Gastrocnemius medialis (tissue), 4 donors: Measurements from ENCODE around the gene RASSF5. TPM values are rescaled to one million over a fixed set of nuclear protein-coding genes. Genes with fewer than 3 reads are reported as not detected.

Experiments
- ATAC-seq, 2 donors: fragments of 150-250 bp; one replicate each; pipeline ENCODE4 v1.9.1; 2016
- DNase-seq, 2 donors: peaks; one replicate each; pipeline ENCODE4 v3.0.0-alpha.2; 2019
- H3K27ac ChIP-seq, 4 donors: fragments of 200-600 bp; sonication (generic); 1 replicate in 1 of 4; 2 replicates in 3 of 4; pipeline ENCODE4 v1.5.1; 2016 to 2018; ENCODE audit warnings: mild to moderate bottlenecking in 2 of 4, moderate library complexity in 1 of 4
- H3K27me3 ChIP-seq, 3 donors: fragments of 200-600 bp; sonication (generic) in 2 of 3; 1 replicate in 1 of 3; 2 replicates in 2 of 3; pipeline versions ENCODE4 v1.5.1 to v1.6.0; 2016 to 2019; ENCODE audit warnings: mild to moderate bottlenecking in 1 of 3, moderate library complexity in 1 of 3
- H3K36me3 ChIP-seq, 2 donors: fragments of 200-600 bp; sonication (generic) in 1 of 2; one replicate each; pipeline ENCODE4 v1.5.1; 2017 to 2018
- H3K4me1 ChIP-seq, 2 donors: fragments of 200-600 bp; sonication (generic) in 1 of 2; one replicate each; pipeline ENCODE4 v1.5.1; 2016 to 2017; ENCODE audit warnings: mild to moderate bottlenecking in 2 of 2
- H3K4me3 ChIP-seq, 4 donors: fragments of 200-600 bp; sonication (generic) in 3 of 4; 1 replicate in 1 of 4; 2 replicates in 3 of 4; pipeline ENCODE4 v1.5.1; 2016 to 2019; ENCODE audit warnings: mild to moderate bottlenecking in 2 of 4
- H3K9me3 ChIP-seq, 3 donors: fragments of 200-600 bp; sonication (generic) in 2 of 3; 1 replicate in 1 of 3; 2 replicates in 2 of 3; pipeline ENCODE4 v1.5.1; 2016 to 2019
- POLR2A ChIP-seq, 2 donors: fragments of 450-650 bp; IDR thresholded peaks; one replicate each; pipeline ENCODE4 v1.6.1; 2017; ENCODE audit warnings: antibody characterized with exemption in 2 of 2, mild to moderate bottlenecking in 2 of 2, moderate library complexity in 2 of 2
- in situ Hi-C, 4 donors: fragments of 200-750 bp; cut with MboI; loops; one replicate each; pipeline versions ENCODE4 v1.15.0 to v1.8.0; 2017; ENCODE audit warnings: low sequenced_read_pairs in 4 of 4
- intact Hi-C: fragments of 100-400 bp; cut with DNase I; formaldehyde crosslinking; loops from one replicate; pipeline ENCODE4 v1.15.1; 2023; ENCODE audit warnings: low total_unique reads
- total RNA-seq, 4 donors: library from RNA; depleted of rRNA; stranded (reverse); fragments of >200 nt; gene quantifications; one replicate each; pipeline versions ENCODE4 v1.1.0 to v1.2.3, GENCODE V29; 2016
- TF ChIP-seq, protein P1 (sequence below), 5 experiments: fragments of 450-650 bp in 3 of 5; fragments of 200-600 bp in 2 of 5; sonication (generic) in 2 of 5; IDR thresholded peaks in 4 of 5; conservative IDR thresholded peaks in 1 of 5; 1 replicate in 4 of 5; 2 replicates in 1 of 5; pipeline ENCODE4 v1.5.1; 2016 to 2019; ENCODE audit warnings: antibody characterized with exemption in 5 of 5, mild to moderate bottlenecking in 3 of 5, moderate library complexity in 3 of 5

RASSF5 gene
- total RNA-seq, 4 donors from 2014 or later = 5.9 to 15.9 (median 9.4) TPM

DNA sequence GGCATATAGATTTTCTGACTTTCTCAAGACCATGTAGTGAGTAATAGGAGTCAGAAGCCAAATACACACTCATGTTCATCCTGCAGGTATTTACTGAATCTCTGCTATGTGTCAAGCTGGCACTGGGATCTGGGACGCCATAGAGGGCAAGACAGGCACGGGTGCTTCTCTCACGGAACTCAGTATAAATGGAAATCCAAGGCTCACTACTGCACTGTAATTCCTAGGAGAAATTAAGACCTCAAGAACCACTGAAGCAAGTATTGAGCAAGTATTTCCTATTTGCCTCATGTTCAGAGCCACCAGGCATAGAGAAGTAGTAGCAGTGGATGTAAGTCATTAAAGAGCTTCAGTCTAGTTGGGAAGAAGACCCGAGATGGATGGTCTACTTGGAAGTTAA lies 66.0 kb downstream of the RASSF5 start:
- intact Hi-C loops (no loop called here), in situ Hi-C loops (no loop called here)
- H3K36me3 ChIP-seq = no peaks in the 10 kb centered on the region
- TF ChIP-seq, protein P1, sequence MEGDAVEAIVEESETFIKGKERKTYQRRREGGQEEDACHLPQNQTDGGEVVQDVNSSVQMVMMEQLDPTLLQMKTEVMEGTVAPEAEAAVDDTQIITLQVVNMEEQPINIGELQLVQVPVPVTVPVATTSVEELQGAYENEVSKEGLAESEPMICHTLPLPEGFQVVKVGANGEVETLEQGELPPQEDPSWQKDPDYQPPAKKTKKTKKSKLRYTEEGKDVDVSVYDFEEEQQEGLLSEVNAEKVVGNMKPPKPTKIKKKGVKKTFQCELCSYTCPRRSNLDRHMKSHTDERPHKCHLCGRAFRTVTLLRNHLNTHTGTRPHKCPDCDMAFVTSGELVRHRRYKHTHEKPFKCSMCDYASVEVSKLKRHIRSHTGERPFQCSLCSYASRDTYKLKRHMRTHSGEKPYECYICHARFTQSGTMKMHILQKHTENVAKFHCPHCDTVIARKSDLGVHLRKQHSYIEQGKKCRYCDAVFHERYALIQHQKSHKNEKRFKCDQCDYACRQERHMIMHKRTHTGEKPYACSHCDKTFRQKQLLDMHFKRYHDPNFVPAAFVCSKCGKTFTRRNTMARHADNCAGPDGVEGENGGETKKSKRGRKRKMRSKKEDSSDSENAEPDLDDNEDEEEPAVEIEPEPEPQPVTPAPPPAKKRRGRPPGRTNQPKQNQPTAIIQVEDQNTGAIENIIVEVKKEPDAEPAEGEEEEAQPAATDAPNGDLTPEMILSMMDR (IDR thresholded peaks at IDR 0.05 in 4 of 5, conservative IDR thresholded peaks at IDR 0.05 in 1 of 5) = no peak
- TF ChIP-seq POLR2A (IDR thresholded peaks at IDR 0.05) = no peak
- no peak overlapping the region for H3K27ac ChIP-seq
- H3K9me3 ChIP-seq = no peaks in the 10 kb centered on the region
- ATAC-seq (peak; percentile 40 to 69), DNase-seq (no peak)
- no peaks in the 10 kb centered on the region for H3K27me3 ChIP-seq
- no peak overlapping the region for H3K4me3 ChIP-seq
- H3K4me1 ChIP-seq = peaks cover 0 to 16% of the 10 kb centered on the region in 2 donors

DNA sequence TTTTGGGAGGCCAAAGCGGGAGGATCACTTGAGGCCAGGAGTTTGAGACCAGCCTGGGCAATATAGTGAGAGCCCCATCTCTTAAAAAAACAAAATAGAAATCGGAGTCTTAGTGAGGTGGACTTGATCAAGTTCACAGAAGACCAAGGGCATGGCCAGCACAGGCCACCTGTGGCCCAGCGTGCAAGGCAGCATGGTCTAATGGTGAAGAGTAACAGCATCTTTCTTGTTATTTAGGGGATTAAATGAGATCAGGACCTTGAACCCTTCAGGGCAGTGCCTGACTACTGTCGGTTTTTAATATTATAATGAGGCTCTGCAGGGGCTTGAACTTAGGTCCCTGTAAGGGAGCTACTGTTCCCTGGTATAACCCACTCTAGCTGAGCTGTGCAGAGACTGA lies 66.4 kb downstream of the RASSF5 start:
- intact Hi-C loops = no loop called here
- peaks cover 0 to 20% of the 10 kb centered on the region in 2 donors for H3K4me1 ChIP-seq
- no peak for TF ChIP-seq POLR2A (IDR thresholded peaks at IDR 0.05)
- TF ChIP-seq, protein P1 (IDR thresholded peaks at IDR 0.05 in 4 of 5, conservative IDR thresholded peaks at IDR 0.05 in 1 of 5) = no peak
- in situ Hi-C loops = no loop called here
- no peak for DNase-seq
- H3K27me3 ChIP-seq = no peaks in the 10 kb centered on the region
- no peaks in the 10 kb centered on the region for H3K36me3 ChIP-seq
- H3K27ac ChIP-seq = no peak overlapping the region
- H3K4me3 ChIP-seq = no peak overlapping the region
- H3K9me3 ChIP-seq = no peaks in the 10 kb centered on the region
- no peak for ATAC-seq

DNA sequence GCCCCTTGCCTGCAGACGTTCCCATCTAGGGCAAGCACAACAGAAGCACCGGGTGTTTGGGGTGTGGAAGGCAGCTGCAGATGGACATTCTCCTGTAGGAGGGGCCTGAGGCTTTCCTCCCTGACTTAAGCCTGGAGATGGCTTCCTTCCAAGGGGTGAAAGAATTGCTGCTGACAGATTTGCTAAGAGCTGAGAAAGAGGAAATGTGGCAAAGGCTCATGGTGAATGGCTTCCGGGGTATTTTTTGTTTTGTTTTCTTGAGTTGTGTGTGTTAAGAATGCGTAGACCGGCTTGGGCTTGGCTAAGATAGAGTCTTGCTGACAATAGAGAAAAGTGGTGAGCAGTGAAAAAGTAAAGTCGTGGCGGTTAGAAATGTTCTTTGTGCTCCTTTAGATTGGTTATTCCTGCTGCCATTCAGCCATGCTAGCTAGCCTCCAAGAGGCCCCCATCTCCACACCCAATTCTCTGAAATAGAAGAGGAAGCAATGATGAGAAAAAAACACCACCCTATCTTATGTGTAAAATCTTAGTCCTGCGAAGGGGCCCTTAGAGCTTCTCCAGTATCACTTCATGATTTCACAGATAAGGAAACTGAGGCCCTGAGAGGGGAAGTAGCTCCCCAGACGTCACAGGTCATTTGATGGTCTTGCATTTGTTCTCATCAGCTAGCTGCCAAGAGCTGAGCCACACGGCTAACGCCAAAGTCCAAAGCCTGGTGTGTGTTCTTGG lies 68.0 kb downstream of the RASSF5 start:
- intact Hi-C loops = no loop called here
- H3K27ac ChIP-seq = peak overlapping the region in 1 of 4 donors; percentile 37
- no peaks in the 10 kb centered on the region for H3K9me3 ChIP-seq
- peaks cover 12 to 33% of the 10 kb centered on the region in 2 donors for H3K4me1 ChIP-seq
- TF ChIP-seq, protein P1 (IDR thresholded peaks at IDR 0.05 in 4 of 5, conservative IDR thresholded peaks at IDR 0.05 in 1 of 5) = no peak
- TF ChIP-seq POLR2A (IDR thresholded peaks at IDR 0.05) = no peak
- H3K4me3 ChIP-seq = no peak overlapping the region
- H3K27me3 ChIP-seq = no peaks in the 10 kb centered on the region
- DNase-seq (no peak), ATAC-seq (no peak)
- no peaks in the 10 kb centered on the region for H3K36me3 ChIP-seq
- in situ Hi-C loops = no loop called here

DNA sequence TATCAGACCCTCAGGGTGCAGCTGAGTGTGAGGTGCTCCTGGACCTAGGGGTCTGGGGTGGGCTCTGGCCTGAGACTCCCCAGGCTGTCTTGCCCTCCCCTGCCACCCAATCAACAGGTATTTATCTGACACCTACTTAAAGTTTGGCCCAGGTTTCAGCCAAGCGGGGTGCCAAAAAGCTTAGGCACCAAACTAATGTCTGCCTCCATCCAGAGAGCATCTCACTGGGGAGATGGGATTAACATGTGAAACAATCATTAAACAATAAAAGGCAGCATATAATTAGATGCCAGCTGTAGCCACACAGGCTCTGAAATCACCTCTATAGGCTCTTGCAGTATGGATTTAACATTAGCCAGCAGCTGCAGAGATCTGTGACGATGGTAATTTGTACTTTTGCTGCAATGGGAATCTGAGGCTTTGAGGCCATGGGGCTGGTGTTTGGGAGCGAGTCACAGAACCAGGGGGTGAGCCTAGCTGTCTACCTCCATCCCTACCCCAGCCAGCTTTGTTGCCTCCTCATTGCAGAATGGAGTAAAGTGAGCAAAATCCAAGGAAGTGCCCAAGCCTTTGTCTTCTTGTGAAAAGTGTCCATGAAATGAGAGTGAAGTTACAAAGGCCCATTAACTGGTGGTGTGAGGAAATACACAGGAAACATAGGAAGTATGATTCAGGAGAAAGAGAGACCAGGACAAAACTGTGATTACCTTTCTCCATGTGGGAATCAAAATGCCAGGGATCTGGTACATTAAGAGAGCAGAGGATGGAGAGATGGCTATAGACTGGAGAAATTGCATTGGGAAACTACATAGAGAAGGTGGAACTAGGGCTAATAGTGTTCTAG lies 68.8 kb downstream of the RASSF5 start:
- peak overlapping the region in 2 of 4 donors; percentile 37 for H3K27ac ChIP-seq
- no peak for TF ChIP-seq POLR2A (IDR thresholded peaks at IDR 0.05)
- TF ChIP-seq, protein P1 (IDR thresholded peaks at IDR 0.05 in 4 of 5, conservative IDR thresholded peaks at IDR 0.05 in 1 of 5) = no peak
- ATAC-seq = no peak
- H3K27me3 ChIP-seq = no peaks in the 10 kb centered on the region
- DNase-seq = no peak
- intact Hi-C loops = no loop called here
- H3K4me3 ChIP-seq = no peak overlapping the region
- H3K9me3 ChIP-seq = no peaks in the 10 kb centered on the region
- H3K36me3 ChIP-seq = no peaks in the 10 kb centered on the region
- in situ Hi-C loops = no loop called here
- peaks cover 14 to 40% of the 10 kb centered on the region in 2 donors for H3K4me1 ChIP-seq
